Measurements from ENCODE around the gene P2RX4.

DNA sequence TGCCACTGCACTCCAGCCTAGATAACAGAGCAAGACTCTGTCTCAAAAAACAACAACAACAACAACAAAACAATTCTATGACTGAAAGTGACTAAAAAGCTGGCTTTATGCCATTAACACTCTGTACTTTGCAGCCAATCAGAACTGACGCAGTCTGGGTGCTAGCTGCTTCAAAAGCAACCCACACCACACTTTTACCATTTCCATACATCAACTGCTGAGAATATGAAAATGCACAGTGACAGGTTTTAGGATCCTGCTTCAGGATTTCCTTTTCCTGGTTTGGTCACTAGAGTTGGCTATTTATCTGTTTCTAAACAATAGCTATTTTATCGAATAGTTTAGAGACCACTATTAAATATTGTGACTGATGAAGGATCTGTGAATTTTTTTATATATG is 23.1 kb upstream of the P2RX4 start:
- TF ChIP-seq, protein P1, sequence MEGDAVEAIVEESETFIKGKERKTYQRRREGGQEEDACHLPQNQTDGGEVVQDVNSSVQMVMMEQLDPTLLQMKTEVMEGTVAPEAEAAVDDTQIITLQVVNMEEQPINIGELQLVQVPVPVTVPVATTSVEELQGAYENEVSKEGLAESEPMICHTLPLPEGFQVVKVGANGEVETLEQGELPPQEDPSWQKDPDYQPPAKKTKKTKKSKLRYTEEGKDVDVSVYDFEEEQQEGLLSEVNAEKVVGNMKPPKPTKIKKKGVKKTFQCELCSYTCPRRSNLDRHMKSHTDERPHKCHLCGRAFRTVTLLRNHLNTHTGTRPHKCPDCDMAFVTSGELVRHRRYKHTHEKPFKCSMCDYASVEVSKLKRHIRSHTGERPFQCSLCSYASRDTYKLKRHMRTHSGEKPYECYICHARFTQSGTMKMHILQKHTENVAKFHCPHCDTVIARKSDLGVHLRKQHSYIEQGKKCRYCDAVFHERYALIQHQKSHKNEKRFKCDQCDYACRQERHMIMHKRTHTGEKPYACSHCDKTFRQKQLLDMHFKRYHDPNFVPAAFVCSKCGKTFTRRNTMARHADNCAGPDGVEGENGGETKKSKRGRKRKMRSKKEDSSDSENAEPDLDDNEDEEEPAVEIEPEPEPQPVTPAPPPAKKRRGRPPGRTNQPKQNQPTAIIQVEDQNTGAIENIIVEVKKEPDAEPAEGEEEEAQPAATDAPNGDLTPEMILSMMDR (IDR thresholded peaks at IDR 0.05; ENCODE audit: insufficient read depth, low read length), result no peak
- TF ChIP-seq POLR2AphosphoS5 (IDR thresholded peaks at IDR 0.05; ENCODE audit: low read depth) (no peak), GABPA (IDR thresholded peaks at IDR 0.05; ENCODE audit: low read depth) (no peak), SPI1 (IDR thresholded peaks at IDR 0.05; ENCODE audit: borderline replicate concordance, low read depth) (no peak)
- TF ChIP-seq, protein P2, sequence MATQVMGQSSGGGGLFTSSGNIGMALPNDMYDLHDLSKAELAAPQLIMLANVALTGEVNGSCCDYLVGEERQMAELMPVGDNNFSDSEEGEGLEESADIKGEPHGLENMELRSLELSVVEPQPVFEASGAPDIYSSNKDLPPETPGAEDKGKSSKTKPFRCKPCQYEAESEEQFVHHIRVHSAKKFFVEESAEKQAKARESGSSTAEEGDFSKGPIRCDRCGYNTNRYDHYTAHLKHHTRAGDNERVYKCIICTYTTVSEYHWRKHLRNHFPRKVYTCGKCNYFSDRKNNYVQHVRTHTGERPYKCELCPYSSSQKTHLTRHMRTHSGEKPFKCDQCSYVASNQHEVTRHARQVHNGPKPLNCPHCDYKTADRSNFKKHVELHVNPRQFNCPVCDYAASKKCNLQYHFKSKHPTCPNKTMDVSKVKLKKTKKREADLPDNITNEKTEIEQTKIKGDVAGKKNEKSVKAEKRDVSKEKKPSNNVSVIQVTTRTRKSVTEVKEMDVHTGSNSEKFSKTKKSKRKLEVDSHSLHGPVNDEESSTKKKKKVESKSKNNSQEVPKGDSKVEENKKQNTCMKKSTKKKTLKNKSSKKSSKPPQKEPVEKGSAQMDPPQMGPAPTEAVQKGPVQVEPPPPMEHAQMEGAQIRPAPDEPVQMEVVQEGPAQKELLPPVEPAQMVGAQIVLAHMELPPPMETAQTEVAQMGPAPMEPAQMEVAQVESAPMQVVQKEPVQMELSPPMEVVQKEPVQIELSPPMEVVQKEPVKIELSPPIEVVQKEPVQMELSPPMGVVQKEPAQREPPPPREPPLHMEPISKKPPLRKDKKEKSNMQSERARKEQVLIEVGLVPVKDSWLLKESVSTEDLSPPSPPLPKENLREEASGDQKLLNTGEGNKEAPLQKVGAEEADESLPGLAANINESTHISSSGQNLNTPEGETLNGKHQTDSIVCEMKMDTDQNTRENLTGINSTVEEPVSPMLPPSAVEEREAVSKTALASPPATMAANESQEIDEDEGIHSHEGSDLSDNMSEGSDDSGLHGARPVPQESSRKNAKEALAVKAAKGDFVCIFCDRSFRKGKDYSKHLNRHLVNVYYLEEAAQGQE (IDR thresholded peaks at IDR 0.05; ENCODE audit: insufficient replicate concordance, low read depth), result no peak
